Activated CD4-positive, alpha-beta T cell treated with anti-CD3 and anti-CD28 coated beads, Interleukin-2, amount 50 U/mL, for 16 hours (primary cell): ENCODE data around the gene EDNRA.
"Not testable (repeated sequence)": the region's sequence is repeated elsewhere in the genome, so short reads cannot be mapped to it uniquely, and the experiment has no call there.

Experiments used
- DNase-seq: peaks from one replicate; pipeline ENCODE4 v3.0.0-alpha.2; 2020

The EDNRA gene

GRCh38 chr4:147480891-147481576, at the start of gene EDNRA:
TSS of gene EDNRA (plus strand) at chr4:147481097. CDS start at chr4:147485682, 4,585 bp downstream.
- DNase-seq: no peak

GRCh38 chr4:147434370-147434769, 46.5 kb upstream of the EDNRA start:
- DNase-seq: not testable (repeated sequence)

GRCh38 chr4:147440442-147440841, 40.5 kb upstream of the EDNRA start:
- no peak for DNase-seq

- no peak for DNase-seq
These were observed 33.1 kb upstream of the EDNRA start for GRCh38 chr4:147447786-147448185.

- DNase-seq: no peak
These were observed 27.2 kb upstream of the EDNRA start for GRCh38 chr4:147453561-147454141.

- DNase-seq: no peak
These were observed 24.2 kb upstream of the EDNRA start for GRCh38 chr4:147456706-147457105.

GRCh38 chr4:147461161-147461560, 19.7 kb upstream of the EDNRA start:
- DNase-seq: no peak

GRCh38 chr4:147463065-147463464, 17.8 kb upstream of the EDNRA start:
- DNase-seq: no peak

GRCh38 chr4:147465461-147465860, 15.4 kb upstream of the EDNRA start:
- DNase-seq: no peak

GRCh38 chr4:147477439-147477838, 3.5 kb upstream of the EDNRA start:
- no peak for DNase-seq

GRCh38 chr4:147479376-147479775, 1.5 kb upstream of the EDNRA start:
- no peak for DNase-seq

GRCh38 chr4:147479786-147480185, 1.1 kb upstream of the EDNRA start:
- no peak for DNase-seq

GRCh38 chr4:147480502-147480890, 401 bp upstream of the EDNRA start:
- no peak for DNase-seq

GRCh38 chr4:147481577-147482109, 746 bp downstream of the EDNRA start:
- peak; percentile 4 for DNase-seq

- DNase-seq: peak; percentile 14
These were observed 1.4 kb downstream of the EDNRA start for GRCh38 chr4:147482281-147482680.

- DNase-seq: no peak
These were observed 4.3 kb downstream of the EDNRA start for GRCh38 chr4:147485167-147485566.

- DNase-seq: no peak
These were observed 6.7 kb downstream of the EDNRA start for GRCh38 chr4:147487616-147488015.

GRCh38 chr4:147488556-147488955, 7.7 kb downstream of the EDNRA start:
- DNase-seq: no peak

- DNase-seq: no peak
These were observed 10.2 kb downstream of the EDNRA start for GRCh38 chr4:147491086-147491485.

GRCh38 chr4:147492306-147492705, 11.4 kb downstream of the EDNRA start:
- DNase-seq: no peak

- no peak for DNase-seq
These were observed 11.9 kb downstream of the EDNRA start for GRCh38 chr4:147492761-147493160.

- no peak for DNase-seq
These were observed 12.4 kb downstream of the EDNRA start for GRCh38 chr4:147493307-147493706.

- no peak for DNase-seq
These were observed 13.4 kb downstream of the EDNRA start for GRCh38 chr4:147494301-147494700.

- no peak for DNase-seq
These were observed 15.6 kb downstream of the EDNRA start for GRCh38 chr4:147496500-147496899.
